GM12891 (cell line): ENCODE data around the gene CSNK1E.
A peak's percentile ranks its signal among the peaks of the same experiment; 100 is the strongest.

ENCODE experiments used
- PAX5 ChIP-seq: IDR thresholded peaks from 2 replicates; pipeline ENCODE4 v1.6.1; 2011; ENCODE audit warnings: low read length, moderate library complexity, mild to moderate bottlenecking; ENCODE audit not compliant: insufficient read depth, severe bottlenecking
- POLR2A ChIP-seq: IDR thresholded peaks from 2 replicates; pipeline ENCODE4 v1.6.1; 2011; ENCODE audit warnings: low read depth, low read length, control low read depth
- POLR2AphosphoS5 ChIP-seq: IDR thresholded peaks from 2 replicates; pipeline ENCODE4 v1.6.1; 2011; ENCODE audit warnings: low read depth, low read length, control low read depth
- SPI1 ChIP-seq: IDR thresholded peaks from 2 replicates; pipeline ENCODE4 v1.6.1; 2011; ENCODE audit warnings: low read depth, low read length, control low read depth
- TAF1 ChIP-seq: IDR thresholded peaks from 2 replicates; pipeline ENCODE4 v1.6.1; 2011; ENCODE audit warnings: low read depth, low read length, control low read depth

DNA sequence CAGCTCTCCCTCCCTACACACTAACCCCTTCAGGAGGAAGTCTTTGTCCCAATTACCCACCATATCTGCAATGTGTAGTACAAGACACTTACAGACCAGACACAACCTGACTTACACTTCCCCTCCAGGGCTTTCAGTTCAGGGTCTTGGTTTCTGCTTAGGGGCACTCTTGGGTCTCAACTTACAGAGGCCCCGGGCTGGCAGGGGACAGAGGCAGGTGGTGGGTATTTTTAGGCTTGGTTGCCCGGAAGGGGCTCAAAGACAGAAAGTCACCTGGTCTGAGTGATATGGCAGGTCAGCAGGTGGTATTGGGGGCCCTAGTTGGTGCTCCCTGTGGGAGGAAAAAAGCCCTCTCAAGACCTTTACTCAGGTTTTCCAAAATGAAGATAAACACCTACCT lies 41.1 kb downstream of the CSNK1E start:
- TF ChIP-seq TAF1 (no peak), POLR2AphosphoS5 (no peak), PAX5 (no peak), POLR2A (no peak), SPI1 (peak; percentile 34; the same call in 1 of the 2 replicates)
